ENCODE data around the gene SLC25A21.

Gene SLC25A21

DNA sequence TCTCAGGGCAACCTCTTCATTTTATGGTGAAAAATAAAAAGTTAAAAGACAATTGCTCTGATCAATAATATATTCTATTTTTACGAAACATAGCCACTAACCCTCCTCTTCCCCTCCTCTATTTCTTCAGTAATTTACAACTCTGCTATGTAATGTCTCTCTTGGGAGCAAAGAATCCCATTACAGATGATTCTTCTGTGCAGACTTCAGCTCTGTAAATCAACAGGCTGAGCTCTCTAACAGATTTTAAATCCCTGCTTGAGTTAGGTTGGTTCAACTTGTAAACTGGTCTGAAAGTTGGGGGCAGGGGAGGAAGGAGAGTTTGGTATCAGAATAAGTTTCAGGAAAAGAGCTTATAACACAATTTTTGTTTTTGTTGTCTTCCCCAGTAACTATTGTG lies 151.0 kb downstream of the SLC25A21 start:
- no peaks in the 10 kb centered on the region for H3K36me3 ChIP-seq (ENCODE audit: control insufficient read depth in 4 of 4, insufficient read depth in 4 of 4, low read length in 3 of 4)
- ChIA-PET CTCF (no interaction called here), POLR2A (no interaction called here)
- H3K4me1 ChIP-seq (ENCODE audit: control extremely low read depth in 1 of 4, control insufficient read depth in 4 of 4, insufficient read depth in 4 of 4, low read length in 3 of 4): no peaks in the 10 kb centered on the region
- no peak for DNase-seq
- H3K27me3 ChIP-seq (replicated peaks in 2 of 5; ENCODE audit: control insufficient read depth in 4 of 5, insufficient read depth in 5 of 5, low read length in 4 of 5): no peaks in the 10 kb centered on the region
- 100% methylated on average over 1 of the region's 1 CpG for WGBS (ENCODE audit: insufficient coverage)
- no peak overlapping the region for H3K4me3 ChIP-seq (ENCODE audit: control insufficient read depth in 1 of 7, extremely low read depth in 1 of 7, insufficient read depth in 4 of 7, low read depth in 2 of 7, low read length in 6 of 7)
- no peak overlapping the region for H3K27ac ChIP-seq (ENCODE audit: insufficient read depth in 1 of 2, low read depth in 1 of 2, low read length in 2 of 2, poor library complexity in 1 of 2, severe bottlenecking in 2 of 2)
- no peaks in the 10 kb centered on the region for H3K9me3 ChIP-seq (ENCODE audit: control extremely low read depth in 1 of 5, control insufficient read depth in 4 of 5, insufficient read depth in 2 of 5, low read depth in 1 of 5, low read length in 4 of 5)

DNA sequence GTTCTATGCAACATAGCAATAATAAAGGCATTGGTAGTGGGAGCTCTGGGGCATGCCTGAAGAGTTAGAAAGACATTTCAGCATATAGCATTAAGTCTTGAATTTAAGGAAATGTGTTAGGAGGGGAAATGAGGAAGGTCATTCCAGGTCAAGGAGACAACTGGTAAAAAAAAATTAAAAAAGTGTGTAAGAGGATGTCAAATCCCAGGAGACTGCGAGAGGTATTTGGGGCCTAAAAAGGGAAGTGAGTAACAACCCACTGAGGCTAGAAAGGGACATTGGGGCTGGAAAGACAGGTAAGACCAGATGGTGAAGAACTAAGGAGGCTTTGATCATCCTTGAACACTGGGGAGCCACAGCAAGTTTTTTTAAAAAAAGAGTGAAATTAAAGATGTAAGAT lies 152.9 kb downstream of the SLC25A21 start:
- Histone ChIP-seq H3K9me3 (ENCODE audit: control extremely low read depth in 1 of 5, control insufficient read depth in 4 of 5, insufficient read depth in 2 of 5, low read depth in 1 of 5, low read length in 4 of 5) (no peaks in the 10 kb centered on the region), H3K4me3 (ENCODE audit: control insufficient read depth in 1 of 7, extremely low read depth in 1 of 7, insufficient read depth in 4 of 7, low read depth in 2 of 7, low read length in 6 of 7) (no peak overlapping the region), H3K36me3 (ENCODE audit: control insufficient read depth in 4 of 4, insufficient read depth in 4 of 4, low read length in 3 of 4) (no peaks in the 10 kb centered on the region), H3K4me1 (ENCODE audit: control extremely low read depth in 1 of 4, control insufficient read depth in 4 of 4, insufficient read depth in 4 of 4, low read length in 3 of 4) (no peaks in the 10 kb centered on the region), H3K27ac (ENCODE audit: insufficient read depth in 1 of 2, low read depth in 1 of 2, low read length in 2 of 2, poor library complexity in 1 of 2, severe bottlenecking in 2 of 2) (no peak overlapping the region), H3K27me3 (replicated peaks in 2 of 5; ENCODE audit: control insufficient read depth in 4 of 5, insufficient read depth in 5 of 5, low read length in 4 of 5) (no peaks in the 10 kb centered on the region)
- ChIA-PET CTCF (no interaction called here), POLR2A (no interaction called here)
- WGBS (ENCODE audit: insufficient coverage): 29% methylated on average over 1 of the region's 1 CpG
- DNase-seq: no peak

DNA sequence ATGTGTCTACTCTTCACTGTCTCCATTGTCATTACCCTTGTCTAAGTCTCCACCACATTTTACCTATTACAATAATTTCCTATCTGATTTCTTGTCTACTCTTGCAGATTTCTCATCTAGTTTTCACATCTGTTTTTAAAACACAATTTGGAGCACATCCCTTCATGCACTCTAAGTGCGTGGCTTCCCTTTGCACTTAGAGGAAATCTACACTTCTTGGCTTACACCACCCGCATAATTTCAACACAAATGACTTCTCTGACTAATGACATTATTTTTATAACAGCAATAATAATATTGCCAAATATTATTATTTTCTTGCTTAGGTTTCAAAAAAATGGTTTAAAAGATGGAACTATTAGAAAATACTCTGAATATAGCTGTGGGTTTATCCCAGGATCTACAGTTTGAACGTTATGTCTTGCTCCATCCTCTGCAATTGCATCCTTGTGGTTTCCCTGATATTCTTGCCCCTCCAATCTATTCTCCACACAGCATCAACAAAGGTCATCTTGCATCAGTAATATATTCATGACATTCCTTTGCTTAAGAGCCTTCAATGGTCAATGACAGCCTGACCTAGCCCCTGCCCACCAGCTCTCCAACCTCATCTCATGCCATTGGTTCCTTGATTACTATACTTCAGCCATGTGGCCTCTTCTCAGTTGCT lies 153.7 kb downstream of the SLC25A21 start:
- no peaks in the 10 kb centered on the region for H3K36me3 ChIP-seq (ENCODE audit: control insufficient read depth in 4 of 4, insufficient read depth in 4 of 4, low read length in 3 of 4)
- ChIA-PET CTCF (no interaction called here), POLR2A (no interaction called here)
- WGBS (ENCODE audit: insufficient coverage): 90% methylated on average over 1 of the region's 3 CpGs
- no peaks in the 10 kb centered on the region for H3K27me3 ChIP-seq (replicated peaks in 2 of 5; ENCODE audit: control insufficient read depth in 4 of 5, insufficient read depth in 5 of 5, low read length in 4 of 5)
- no peak overlapping the region for H3K27ac ChIP-seq (ENCODE audit: insufficient read depth in 1 of 2, low read depth in 1 of 2, low read length in 2 of 2, poor library complexity in 1 of 2, severe bottlenecking in 2 of 2)
- no peak overlapping the region for H3K4me3 ChIP-seq (ENCODE audit: control insufficient read depth in 1 of 7, extremely low read depth in 1 of 7, insufficient read depth in 4 of 7, low read depth in 2 of 7, low read length in 6 of 7)
- no peaks in the 10 kb centered on the region for H3K9me3 ChIP-seq (ENCODE audit: control extremely low read depth in 1 of 5, control insufficient read depth in 4 of 5, insufficient read depth in 2 of 5, low read depth in 1 of 5, low read length in 4 of 5)
- no peak for DNase-seq
- no peaks in the 10 kb centered on the region for H3K4me1 ChIP-seq (ENCODE audit: control extremely low read depth in 1 of 4, control insufficient read depth in 4 of 4, insufficient read depth in 4 of 4, low read length in 3 of 4)

DNA sequence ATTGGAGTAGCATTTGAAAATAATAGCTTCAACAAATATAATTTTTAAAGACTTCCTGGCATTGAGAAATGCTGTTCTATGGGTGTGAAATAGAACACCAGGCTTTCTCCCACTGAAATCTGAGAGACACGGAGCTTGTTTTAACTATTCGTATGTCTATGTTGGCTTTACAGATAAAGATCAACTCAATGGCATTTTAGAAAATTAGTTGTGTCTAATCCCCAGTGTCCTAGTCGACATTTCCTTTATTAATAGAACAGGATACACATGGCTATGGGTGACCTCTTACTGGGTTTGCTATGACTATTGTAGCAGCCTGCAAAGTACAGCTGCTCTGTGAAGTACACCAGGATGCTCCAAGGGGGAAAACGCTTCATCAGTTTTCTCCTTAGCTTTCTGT lies 159.3 kb downstream of the SLC25A21 start:
- 68% methylated on average over 2 of the region's 4 CpGs for WGBS (ENCODE audit: insufficient coverage)
- ChIA-PET POLR2A (no interaction called here), CTCF (no interaction called here)
- H3K4me1 ChIP-seq (ENCODE audit: control extremely low read depth in 1 of 4, control insufficient read depth in 4 of 4, insufficient read depth in 4 of 4, low read length in 3 of 4): no peaks in the 10 kb centered on the region
- no peaks in the 10 kb centered on the region for H3K36me3 ChIP-seq (ENCODE audit: control insufficient read depth in 4 of 4, insufficient read depth in 4 of 4, low read length in 3 of 4)
- H3K27me3 ChIP-seq (replicated peaks in 2 of 5; ENCODE audit: control insufficient read depth in 4 of 5, insufficient read depth in 5 of 5, low read length in 4 of 5): peaks cover 0 to 3% (median 0%) of the 10 kb centered on the region in 5 experiments
- no peak for DNase-seq
- H3K27ac ChIP-seq (ENCODE audit: insufficient read depth in 1 of 2, low read depth in 1 of 2, low read length in 2 of 2, poor library complexity in 1 of 2, severe bottlenecking in 2 of 2): no peak overlapping the region
- H3K9me3 ChIP-seq (ENCODE audit: control extremely low read depth in 1 of 5, control insufficient read depth in 4 of 5, insufficient read depth in 2 of 5, low read depth in 1 of 5, low read length in 4 of 5): no peaks in the 10 kb centered on the region
- no peak overlapping the region for H3K4me3 ChIP-seq (ENCODE audit: control insufficient read depth in 1 of 7, extremely low read depth in 1 of 7, insufficient read depth in 4 of 7, low read depth in 2 of 7, low read length in 6 of 7)

DNA sequence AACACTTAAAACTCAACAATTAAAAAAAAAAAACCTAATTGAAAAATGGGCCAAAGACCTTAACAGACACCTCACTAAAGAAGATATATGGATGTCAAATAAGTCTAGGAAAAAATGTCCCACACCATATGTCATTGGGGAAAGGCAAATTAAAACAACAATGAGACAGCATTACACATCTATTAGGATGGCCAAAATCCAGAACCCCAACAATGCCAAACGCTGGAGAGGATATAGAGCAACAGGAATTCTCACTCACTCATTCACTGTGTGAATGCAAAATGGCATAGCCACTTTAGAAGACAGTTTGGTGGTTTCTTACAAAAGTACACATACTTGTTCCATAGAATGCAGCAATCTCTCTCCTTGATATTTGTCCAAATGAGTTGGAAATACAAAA lies 173.7 kb downstream of the SLC25A21 start:
- ChIA-PET CTCF (no interaction called here), POLR2A (no interaction called here)
- Histone ChIP-seq H3K9me3 (ENCODE audit: control extremely low read depth in 1 of 5, control insufficient read depth in 4 of 5, insufficient read depth in 2 of 5, low read depth in 1 of 5, low read length in 4 of 5) (no peaks in the 10 kb centered on the region), H3K36me3 (ENCODE audit: control insufficient read depth in 4 of 4, insufficient read depth in 4 of 4, low read length in 3 of 4) (no peaks in the 10 kb centered on the region), H3K27ac (ENCODE audit: insufficient read depth in 1 of 2, low read depth in 1 of 2, low read length in 2 of 2, poor library complexity in 1 of 2, severe bottlenecking in 2 of 2) (no peak overlapping the region), H3K4me3 (ENCODE audit: control insufficient read depth in 1 of 7, extremely low read depth in 1 of 7, insufficient read depth in 4 of 7, low read depth in 2 of 7, low read length in 6 of 7) (no peak overlapping the region), H3K4me1 (ENCODE audit: control extremely low read depth in 1 of 4, control insufficient read depth in 4 of 4, insufficient read depth in 4 of 4, low read length in 3 of 4) (no peaks in the 10 kb centered on the region), H3K27me3 (replicated peaks in 2 of 5; ENCODE audit: control insufficient read depth in 4 of 5, insufficient read depth in 5 of 5, low read length in 4 of 5) (no peaks in the 10 kb centered on the region)
- WGBS (ENCODE audit: insufficient coverage): no CpG with 5 or more reads among the region's 1 CpG
- DNase-seq: no peak

DNA sequence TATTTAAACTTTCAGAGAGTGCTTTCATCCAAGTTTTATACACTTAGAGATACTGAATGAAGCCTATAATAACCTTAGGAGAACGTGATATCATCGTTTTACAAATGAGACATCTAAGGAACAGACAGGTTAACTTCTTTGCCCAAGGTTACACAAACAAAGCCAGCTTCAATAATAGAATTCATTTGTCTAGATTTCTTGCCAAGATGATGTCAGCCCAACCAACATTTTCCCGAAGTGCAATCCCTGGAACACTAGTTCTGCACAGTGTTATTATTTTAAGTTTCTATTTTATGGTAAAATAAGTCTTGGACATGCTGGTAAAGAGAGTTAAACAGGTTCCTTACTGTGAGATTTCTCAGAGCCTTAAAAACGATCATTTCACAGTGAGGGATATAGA lies 174.6 kb downstream of the SLC25A21 start:
- no peak for DNase-seq
- ChIA-PET CTCF (no interaction called here), POLR2A (no interaction called here)
- no peaks in the 10 kb centered on the region for H3K27me3 ChIP-seq (replicated peaks in 2 of 5; ENCODE audit: control insufficient read depth in 4 of 5, insufficient read depth in 5 of 5, low read length in 4 of 5)
- WGBS (ENCODE audit: insufficient coverage): 94% methylated on average over 2 of the region's 4 CpGs
- no peaks in the 10 kb centered on the region for H3K9me3 ChIP-seq (ENCODE audit: control extremely low read depth in 1 of 5, control insufficient read depth in 4 of 5, insufficient read depth in 2 of 5, low read depth in 1 of 5, low read length in 4 of 5)
- no peak overlapping the region for H3K4me3 ChIP-seq (ENCODE audit: control insufficient read depth in 1 of 7, extremely low read depth in 1 of 7, insufficient read depth in 4 of 7, low read depth in 2 of 7, low read length in 6 of 7)
- H3K36me3 ChIP-seq (ENCODE audit: control insufficient read depth in 4 of 4, insufficient read depth in 4 of 4, low read length in 3 of 4): no peaks in the 10 kb centered on the region
- no peak overlapping the region for H3K27ac ChIP-seq (ENCODE audit: insufficient read depth in 1 of 2, low read depth in 1 of 2, low read length in 2 of 2, poor library complexity in 1 of 2, severe bottlenecking in 2 of 2)
- no peaks in the 10 kb centered on the region for H3K4me1 ChIP-seq (ENCODE audit: control extremely low read depth in 1 of 4, control insufficient read depth in 4 of 4, insufficient read depth in 4 of 4, low read length in 3 of 4)

DNA sequence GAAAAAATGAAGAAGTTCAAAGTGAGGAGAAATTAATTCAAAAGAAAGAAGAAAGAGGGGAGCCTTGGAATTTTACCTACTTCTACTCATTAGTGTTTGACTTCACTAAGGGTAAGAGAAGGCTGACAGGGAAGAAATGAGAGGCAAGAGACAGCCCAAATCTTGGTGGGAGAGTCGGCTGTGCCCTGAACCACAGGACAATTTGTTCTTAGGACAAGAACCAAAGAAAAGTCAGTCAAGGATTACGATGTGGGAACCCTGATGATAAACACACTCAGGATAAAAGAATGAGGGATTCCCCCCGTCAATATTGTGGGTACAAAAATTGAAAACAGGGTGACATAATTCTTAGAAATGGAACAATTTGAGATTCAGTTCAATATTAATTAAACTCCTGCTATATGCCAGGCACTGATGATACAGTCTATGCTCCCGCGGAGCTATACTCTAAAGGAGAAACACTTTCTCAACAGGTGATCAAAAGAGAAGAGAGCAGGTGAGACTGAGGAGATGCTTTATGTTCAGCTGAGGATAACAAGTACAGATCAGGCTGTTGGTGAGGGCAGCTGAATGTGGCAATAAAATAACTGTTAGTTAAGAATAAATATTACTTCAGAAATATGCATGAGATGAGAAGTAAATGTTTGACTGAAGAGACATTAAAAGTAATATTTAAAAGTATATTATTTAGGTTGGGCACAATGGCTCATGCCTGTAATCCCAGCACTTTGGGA lies 175.4 kb downstream of the SLC25A21 start:
- no peak for DNase-seq
- Histone ChIP-seq H3K27me3 (replicated peaks in 2 of 5; ENCODE audit: control insufficient read depth in 4 of 5, insufficient read depth in 5 of 5, low read length in 4 of 5) (no peaks in the 10 kb centered on the region), H3K4me1 (ENCODE audit: control extremely low read depth in 1 of 4, control insufficient read depth in 4 of 4, insufficient read depth in 4 of 4, low read length in 3 of 4) (no peaks in the 10 kb centered on the region), H3K4me3 (ENCODE audit: control insufficient read depth in 1 of 7, extremely low read depth in 1 of 7, insufficient read depth in 4 of 7, low read depth in 2 of 7, low read length in 6 of 7) (no peak overlapping the region), H3K27ac (ENCODE audit: insufficient read depth in 1 of 2, low read depth in 1 of 2, low read length in 2 of 2, poor library complexity in 1 of 2, severe bottlenecking in 2 of 2) (no peak overlapping the region), H3K9me3 (ENCODE audit: control extremely low read depth in 1 of 5, control insufficient read depth in 4 of 5, insufficient read depth in 2 of 5, low read depth in 1 of 5, low read length in 4 of 5) (no peaks in the 10 kb centered on the region), H3K36me3 (ENCODE audit: control insufficient read depth in 4 of 4, insufficient read depth in 4 of 4, low read length in 3 of 4) (no peaks in the 10 kb centered on the region)
- WGBS (ENCODE audit: insufficient coverage): 100% methylated on average over 2 of the region's 5 CpGs
- POLR2A ChIA-PET: no interaction called here
- CTCF ChIA-PET: no interaction called here

Data from common myeloid progenitor, CD34-positive (primary cell).